HepG2 (cell line): ENCODE results near the gene HHIPL1. TPM values are rescaled to one million over a fixed set of nuclear protein-coding genes. Genes with fewer than 3 reads are reported as not detected.

Source experiments
- CBFB ChIP-seq: sonication (generic); formaldehyde crosslinking; IDR thresholded peaks from 2 replicates; pipeline ENCODE4 v1.4.0; 2020; ENCODE audit warnings: missing genetic modification reagents
- ETV5 ChIP-seq: IDR thresholded peaks from 2 replicates; pipeline ENCODE4 v1.6.1; 2018; ENCODE audit warnings: missing biosample characterization, missing genetic modification reagents, inconsistent platforms, borderline replicate concordance
- FOSL1 ChIP-seq: sonication (generic); formaldehyde crosslinking; IDR thresholded peaks from 2 replicates; pipeline ENCODE4 v1.9.0; 2021; ENCODE audit warnings: missing genetic modification reagents, borderline replicate concordance
- NFATC3 ChIP-seq: sonication (generic); formaldehyde crosslinking; IDR thresholded peaks from 2 replicates; pipeline ENCODE4 v1.5.1; 2020; ENCODE audit warnings: mild to moderate bottlenecking, missing genetic modification reagents
- PHF20 ChIP-seq: sonication (generic); formaldehyde crosslinking; IDR thresholded peaks from 2 replicates; pipeline ENCODE4 v1.5.0; 2020; ENCODE audit warnings: mild to moderate bottlenecking, missing genetic modification reagents
- POGK ChIP-seq: sonication (generic); formaldehyde crosslinking; conservative IDR thresholded peaks from 2 replicates; pipeline ENCODE4 v1.8.0; 2022; ENCODE audit warnings: mild to moderate bottlenecking, moderate library complexity, missing genetic modification reagents
- RARA ChIP-seq: IDR thresholded peaks from 2 replicates; pipeline ENCODE4 v1.6.1; 2016; ENCODE audit warnings: missing genetic modification reagents, missing compliant biosample characterization
- SATB2 ChIP-seq: sonication (generic); formaldehyde crosslinking; IDR thresholded peaks from 2 replicates; pipeline ENCODE4 v1.5.0; 2020; ENCODE audit warnings: missing genetic modification reagents
- SNAI1 ChIP-seq: sonication (generic); formaldehyde crosslinking; IDR thresholded peaks from 2 replicates; pipeline ENCODE4 v1.5.0; 2020; ENCODE audit warnings: mild to moderate bottlenecking, missing genetic modification reagents, borderline replicate concordance
- THAP11 ChIP-seq: IDR thresholded peaks from 2 replicates; pipeline ENCODE4 v1.6.1; 2016; ENCODE audit warnings: missing biosample characterization, missing genetic modification reagents
- ZBTB7A ChIP-seq: sonication (generic); formaldehyde crosslinking; IDR thresholded peaks from 2 replicates; pipeline ENCODE4 v1.8.0; 2022; ENCODE audit warnings: mild to moderate bottlenecking, missing genetic modification reagents
- ZNF180 ChIP-seq: sonication (generic); formaldehyde crosslinking; IDR thresholded peaks from 2 replicates; pipeline ENCODE4 v1.4.0; 2020; ENCODE audit warnings: low read depth, missing genetic modification reagents, borderline replicate concordance
- ZNF333 ChIP-seq: sonication (generic); formaldehyde crosslinking; IDR thresholded peaks from 2 replicates; pipeline ENCODE4 v1.4.0; 2020; ENCODE audit warnings: mild to moderate bottlenecking, missing genetic modification reagents, borderline replicate concordance
- ZNF446 ChIP-seq: sonication (generic); formaldehyde crosslinking; IDR thresholded peaks from 2 replicates; pipeline ENCODE4 v1.5.0; 2020; ENCODE audit warnings: mild to moderate bottlenecking, missing genetic modification reagents
- ZNF839 ChIP-seq: sonication (generic); formaldehyde crosslinking; IDR thresholded peaks from 2 replicates; pipeline ENCODE4 v1.4.0; 2020; ENCODE audit warnings: missing genetic modification reagents, mild to moderate bottlenecking, borderline replicate concordance
- polyA plus RNA-seq, 8 experiments: library from polyadenylated mRNA; depleted of rRNA in 3 of 8; stranded (reverse) in 7 of 8; unstranded in 1 of 8; fragments of >200 nt; fragmentation: Illumina TruSeq in 4 of 8; extraction: Trizol in 4 of 8; gene quantifications; 2 replicates each; pipeline versions ENCODE4 v1.2.1 to v1.2.3, GENCODE V29; 2011 to 2016; ENCODE audit warnings: low read depth in 4 of 8, missing spikeins in 1 of 8, mixed read lengths in 1 of 8; ENCODE audit not compliant: insufficient read depth in 1 of 8
- total RNA-seq, 5 experiments: library from RNA; depleted of rRNA; stranded (reverse); fragments of >200 nt; fragmentation: Illumina TruSeq; extraction: Trizol; gene quantifications; 2 replicates each; pipeline ENCODE4 v1.2.3, GENCODE V29; 2016; ENCODE audit warnings: low read depth in 1 of 5
- TF ChIP-seq, protein P1 (sequence below): sonication (generic); formaldehyde crosslinking; IDR thresholded peaks from 2 replicates; pipeline ENCODE4 v1.4.0; 2020; ENCODE audit warnings: missing genetic modification reagents
- TF ChIP-seq, protein P2 (sequence below): sonication (generic); formaldehyde crosslinking; IDR thresholded peaks from 2 replicates; pipeline ENCODE4 v1.5.0; 2020; ENCODE audit warnings: missing genetic modification reagents
- TF ChIP-seq, protein P3 (sequence below): IDR thresholded peaks from 2 replicates; pipeline ENCODE4 v1.6.1; 2016; ENCODE audit warnings: control low read depth
- TF ChIP-seq, protein P4 (sequence below): IDR thresholded peaks from 2 replicates; pipeline ENCODE4 v1.6.1; 2016; ENCODE audit warnings: missing biosample characterization, missing genetic modification reagents, low read depth

Gene HHIPL1
- total and polyA plus RNA-seq, 2 of the 13 experiments (the other 11 are each of a cell fraction or from before 2014, with no cell fraction given): not detected

DNA sequence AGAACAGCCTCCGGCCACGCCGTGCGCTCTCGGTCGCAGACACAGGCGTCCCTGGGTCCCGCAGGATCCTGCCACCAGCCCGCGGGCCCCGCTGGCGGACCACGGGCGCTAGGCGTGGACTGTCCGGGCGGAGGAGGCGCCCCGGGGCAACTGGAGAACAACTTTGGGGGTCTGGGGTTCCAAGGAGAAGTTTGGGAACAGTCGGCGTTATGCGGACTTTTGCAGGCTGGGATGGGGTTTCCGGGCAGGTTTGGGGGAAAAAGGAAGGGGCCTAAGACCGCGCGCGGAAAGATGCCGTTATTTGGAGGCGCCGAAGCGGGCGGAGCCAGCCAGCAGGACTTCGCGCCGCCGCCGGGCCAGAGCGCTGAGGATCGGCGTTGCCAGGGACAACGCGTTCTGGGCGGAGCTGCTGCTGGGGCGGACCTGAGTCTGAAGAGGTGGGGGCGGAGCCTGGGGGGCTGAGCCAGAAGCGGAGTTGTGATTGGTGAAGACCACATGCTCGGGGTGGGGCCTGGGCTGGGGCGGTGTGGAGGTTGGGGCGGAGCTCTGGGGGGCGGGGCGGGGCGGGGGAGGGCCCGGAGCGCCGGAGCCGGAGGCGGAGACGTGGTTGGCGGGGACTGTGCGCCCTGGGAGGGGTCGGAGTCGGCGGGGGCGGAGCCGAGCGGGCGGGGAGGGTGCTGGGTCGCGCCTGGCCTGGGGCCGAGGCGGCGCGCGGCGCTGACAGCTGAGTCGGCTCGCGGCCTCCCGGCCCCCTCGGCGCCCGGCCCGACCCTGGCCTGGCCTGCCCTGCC is 38.9 kb downstream of the HHIPL1 start, which contains the start of gene CYP46A1 (continued):
- TF ChIP-seq, protein P1, sequence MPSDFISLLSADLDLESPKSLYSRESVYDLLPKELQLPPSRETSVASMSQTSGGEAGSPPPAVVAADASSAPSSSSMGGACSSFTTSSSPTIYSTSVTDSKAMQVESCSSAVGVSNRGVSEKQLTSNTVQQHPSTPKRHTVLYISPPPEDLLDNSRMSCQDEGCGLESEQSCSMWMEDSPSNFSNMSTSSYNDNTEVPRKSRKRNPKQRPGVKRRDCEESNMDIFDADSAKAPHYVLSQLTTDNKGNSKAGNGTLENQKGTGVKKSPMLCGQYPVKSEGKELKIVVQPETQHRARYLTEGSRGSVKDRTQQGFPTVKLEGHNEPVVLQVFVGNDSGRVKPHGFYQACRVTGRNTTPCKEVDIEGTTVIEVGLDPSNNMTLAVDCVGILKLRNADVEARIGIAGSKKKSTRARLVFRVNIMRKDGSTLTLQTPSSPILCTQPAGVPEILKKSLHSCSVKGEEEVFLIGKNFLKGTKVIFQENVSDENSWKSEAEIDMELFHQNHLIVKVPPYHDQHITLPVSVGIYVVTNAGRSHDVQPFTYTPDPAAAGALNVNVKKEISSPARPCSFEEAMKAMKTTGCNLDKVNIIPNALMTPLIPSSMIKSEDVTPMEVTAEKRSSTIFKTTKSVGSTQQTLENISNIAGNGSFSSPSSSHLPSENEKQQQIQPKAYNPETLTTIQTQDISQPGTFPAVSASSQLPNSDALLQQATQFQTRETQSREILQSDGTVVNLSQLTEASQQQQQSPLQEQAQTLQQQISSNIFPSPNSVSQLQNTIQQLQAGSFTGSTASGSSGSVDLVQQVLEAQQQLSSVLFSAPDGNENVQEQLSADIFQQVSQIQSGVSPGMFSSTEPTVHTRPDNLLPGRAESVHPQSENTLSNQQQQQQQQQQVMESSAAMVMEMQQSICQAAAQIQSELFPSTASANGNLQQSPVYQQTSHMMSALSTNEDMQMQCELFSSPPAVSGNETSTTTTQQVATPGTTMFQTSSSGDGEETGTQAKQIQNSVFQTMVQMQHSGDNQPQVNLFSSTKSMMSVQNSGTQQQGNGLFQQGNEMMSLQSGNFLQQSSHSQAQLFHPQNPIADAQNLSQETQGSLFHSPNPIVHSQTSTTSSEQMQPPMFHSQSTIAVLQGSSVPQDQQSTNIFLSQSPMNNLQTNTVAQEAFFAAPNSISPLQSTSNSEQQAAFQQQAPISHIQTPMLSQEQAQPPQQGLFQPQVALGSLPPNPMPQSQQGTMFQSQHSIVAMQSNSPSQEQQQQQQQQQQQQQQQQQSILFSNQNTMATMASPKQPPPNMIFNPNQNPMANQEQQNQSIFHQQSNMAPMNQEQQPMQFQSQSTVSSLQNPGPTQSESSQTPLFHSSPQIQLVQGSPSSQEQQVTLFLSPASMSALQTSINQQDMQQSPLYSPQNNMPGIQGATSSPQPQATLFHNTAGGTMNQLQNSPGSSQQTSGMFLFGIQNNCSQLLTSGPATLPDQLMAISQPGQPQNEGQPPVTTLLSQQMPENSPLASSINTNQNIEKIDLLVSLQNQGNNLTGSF: no peak
- TF ChIP-seq, protein P2, sequence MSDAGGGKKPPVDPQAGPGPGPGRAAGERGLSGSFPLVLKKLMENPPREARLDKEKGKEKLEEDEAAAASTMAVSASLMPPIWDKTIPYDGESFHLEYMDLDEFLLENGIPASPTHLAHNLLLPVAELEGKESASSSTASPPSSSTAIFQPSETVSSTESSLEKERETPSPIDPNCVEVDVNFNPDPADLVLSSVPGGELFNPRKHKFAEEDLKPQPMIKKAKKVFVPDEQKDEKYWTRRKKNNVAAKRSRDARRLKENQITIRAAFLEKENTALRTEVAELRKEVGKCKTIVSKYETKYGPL (CRISPR knock-in tag): no peak
- TF ChIP-seq CBFB (CRISPR knock-in tag) (no peak), THAP11 (CRISPR knock-in tag) (peak; percentile 78), RARA (CRISPR knock-in tag) (no peak), POGK (CRISPR knock-in tag) (no peak), ZNF446 (CRISPR knock-in tag) (no peak), PHF20 (CRISPR knock-in tag) (peak; percentile 85), FOSL1 (CRISPR knock-in tag) (no peak), ZNF180 (no peak), NFATC3 (CRISPR knock-in tag) (no peak), SNAI1 (CRISPR knock-in tag) (0 out of 2 replicates have a peak, but pooled peaks have one; percentile 33), ZNF333 (CRISPR knock-in tag) (peak; percentile 63; the same call in 1 of the 2 replicates), SATB2 (no peak), ZBTB7A (no peak), ETV5 (CRISPR knock-in tag) (no peak), ZNF839 (no peak)
- TF ChIP-seq, protein P3, sequence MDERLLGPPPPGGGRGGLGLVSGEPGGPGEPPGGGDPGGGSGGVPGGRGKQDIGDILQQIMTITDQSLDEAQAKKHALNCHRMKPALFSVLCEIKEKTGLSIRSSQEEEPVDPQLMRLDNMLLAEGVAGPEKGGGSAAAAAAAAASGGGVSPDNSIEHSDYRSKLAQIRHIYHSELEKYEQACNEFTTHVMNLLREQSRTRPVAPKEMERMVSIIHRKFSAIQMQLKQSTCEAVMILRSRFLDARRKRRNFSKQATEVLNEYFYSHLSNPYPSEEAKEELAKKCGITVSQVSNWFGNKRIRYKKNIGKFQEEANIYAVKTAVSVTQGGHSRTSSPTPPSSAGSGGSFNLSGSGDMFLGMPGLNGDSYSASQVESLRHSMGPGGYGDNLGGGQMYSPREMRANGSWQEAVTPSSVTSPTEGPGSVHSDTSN: no peak
- TF ChIP-seq, protein P4, sequence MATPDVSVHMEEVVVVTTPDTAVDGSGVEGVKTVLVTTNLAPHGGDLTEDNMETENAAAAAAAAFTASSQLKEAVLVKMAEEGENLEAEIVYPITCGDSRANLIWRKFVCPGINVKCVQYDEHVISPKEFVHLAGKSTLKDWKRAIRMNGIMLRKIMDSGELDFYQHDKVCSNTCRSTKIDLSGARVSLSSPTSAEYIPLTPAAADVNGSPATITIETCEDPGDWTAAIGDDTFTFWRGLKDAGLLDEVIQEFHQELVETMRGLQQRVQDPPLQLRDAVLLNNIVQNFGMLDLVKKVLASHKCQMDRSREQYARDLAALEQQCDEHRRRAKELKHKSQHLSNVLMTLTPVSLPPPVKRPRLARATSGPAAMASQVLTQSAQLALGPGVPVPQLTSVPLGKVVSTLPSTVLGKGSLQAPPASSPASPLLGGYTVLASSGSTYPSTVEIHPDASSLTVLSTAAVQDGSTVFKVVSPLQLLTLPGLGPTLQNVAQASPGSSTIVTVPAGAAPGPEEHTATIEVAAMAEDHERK (CRISPR knock-in tag): no peak
